Activated T-cell treated with anti-CD3 and anti-CD28 coated beads, Interleukin-2, amount 50 U/mL, for 24 hours (primary cell): Measurements from ENCODE around the gene FSTL5.

Experiments used
- DNase-seq: peaks from one replicate; pipeline ENCODE4 v3.0.0-alpha.2; 2020
- H3K27ac Mint-ChIP-seq: 2 replicates; pipeline ENCODE4 v1.8.0; 2020; ENCODE audit warnings: mild to moderate bottlenecking, mixed read lengths
- H3K27me3 Mint-ChIP-seq: 2 replicates; pipeline ENCODE4 v1.8.0; 2020; ENCODE audit warnings: mixed read lengths
- H3K36me3 Mint-ChIP-seq: 2 replicates; pipeline ENCODE4 v1.8.0; 2020; ENCODE audit warnings: low read depth, mixed read lengths
- H3K4me1 Mint-ChIP-seq: 2 replicates; pipeline ENCODE4 v1.8.0; 2020; ENCODE audit warnings: low read depth, mixed read lengths
- H3K4me3 Mint-ChIP-seq: 2 replicates; pipeline ENCODE4 v1.8.0; 2020; ENCODE audit warnings: mild to moderate bottlenecking, moderate library complexity, mixed read lengths
- H3K9me3 Mint-ChIP-seq: 2 replicates; pipeline ENCODE4 v1.8.0; 2020; ENCODE audit warnings: mixed read lengths

FSTL5 gene

GRCh38 chr4:161546902-161547301 lies 616.9 kb downstream of the FSTL5 start:
- Mint-ChIP-seq H3K4me1 (no peaks in the 10 kb centered on the region), H3K36me3 (no peaks in the 10 kb centered on the region), H3K4me3 (no peak overlapping the region), H3K27me3 (no peaks in the 10 kb centered on the region), H3K27ac (no peak overlapping the region), H3K9me3 (peaks cover 14% of the 10 kb centered on the region)
- DNase-seq: no peak

- Mint-ChIP-seq H3K27ac (no peak overlapping the region), H3K9me3 (peaks cover 14% of the 10 kb centered on the region), H3K4me1 (no peaks in the 10 kb centered on the region), H3K27me3 (no peaks in the 10 kb centered on the region), H3K36me3 (no peaks in the 10 kb centered on the region), H3K4me3 (no peak overlapping the region)
- DNase-seq: no peak
Measured at GRCh38 chr4:161540265-161540664, 623.5 kb downstream of the FSTL5 start.

DNA sequence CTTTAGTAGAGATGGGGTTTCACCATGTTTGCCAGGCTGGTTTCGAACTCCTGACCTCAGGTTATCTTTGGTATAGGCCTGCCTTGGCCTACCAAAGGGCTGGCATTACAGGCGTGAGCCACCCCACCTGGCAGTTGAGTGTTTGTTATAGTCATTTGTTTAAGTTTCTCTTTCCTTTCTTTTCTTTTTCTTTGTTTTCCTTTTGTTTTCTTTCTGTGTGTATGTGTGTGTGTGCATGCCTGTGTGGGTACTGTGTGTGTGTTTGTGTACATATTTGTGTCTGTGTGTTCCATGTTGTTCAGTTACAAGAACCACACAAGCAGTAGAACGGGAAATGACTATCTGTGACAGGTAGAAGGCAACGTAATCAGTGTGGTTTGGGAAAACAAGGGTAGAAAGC lies 624.9 kb downstream of the FSTL5 start:
- no peak overlapping the region for H3K27ac Mint-ChIP-seq
- peaks cover 16% of the 10 kb centered on the region for H3K9me3 Mint-ChIP-seq
- no peaks in the 10 kb centered on the region for H3K27me3 Mint-ChIP-seq
- no peak for DNase-seq
- no peaks in the 10 kb centered on the region for H3K4me1 Mint-ChIP-seq
- H3K36me3 Mint-ChIP-seq: no peaks in the 10 kb centered on the region
- H3K4me3 Mint-ChIP-seq: no peak overlapping the region

DNA sequence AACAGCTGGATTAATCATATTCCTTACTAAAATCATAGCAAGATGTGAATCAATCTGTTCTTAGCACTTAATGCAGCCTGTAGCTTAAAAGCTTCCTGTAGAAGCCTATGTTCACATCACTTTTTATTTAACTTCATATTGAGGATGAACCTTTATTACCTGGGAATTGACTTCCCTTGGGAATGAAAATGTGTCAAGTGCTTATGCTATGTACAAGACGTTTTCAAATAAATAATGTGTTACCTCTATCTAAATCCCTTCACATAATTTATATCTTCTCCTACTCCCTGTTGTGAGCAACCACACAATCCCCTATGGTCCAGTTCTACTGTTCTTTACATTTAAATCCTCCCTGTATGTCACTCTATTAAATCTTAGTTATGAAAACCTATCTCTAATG lies 633.1 kb downstream of the FSTL5 start:
- H3K27ac Mint-ChIP-seq: no peak overlapping the region
- no peaks in the 10 kb centered on the region for H3K36me3 Mint-ChIP-seq
- no peaks in the 10 kb centered on the region for H3K4me1 Mint-ChIP-seq
- no peaks in the 10 kb centered on the region for H3K27me3 Mint-ChIP-seq
- H3K9me3 Mint-ChIP-seq: peaks cover 13% of the 10 kb centered on the region
- no peak overlapping the region for H3K4me3 Mint-ChIP-seq
- no peak for DNase-seq

- Mint-ChIP-seq H3K27me3 (no peaks in the 10 kb centered on the region), H3K4me1 (no peaks in the 10 kb centered on the region), H3K36me3 (no peaks in the 10 kb centered on the region), H3K27ac (no peak overlapping the region), H3K4me3 (no peak overlapping the region), H3K9me3 (peaks cover 6% of the 10 kb centered on the region)
- no peak for DNase-seq
Measured at GRCh38 chr4:161525121-161525520, 638.7 kb downstream of the FSTL5 start.

- no peaks in the 10 kb centered on the region for H3K36me3 Mint-ChIP-seq
- H3K4me1 Mint-ChIP-seq: no peaks in the 10 kb centered on the region
- DNase-seq: no peak
- H3K9me3 Mint-ChIP-seq: peaks cover 6% of the 10 kb centered on the region
- no peaks in the 10 kb centered on the region for H3K27me3 Mint-ChIP-seq
- H3K27ac Mint-ChIP-seq: no peak overlapping the region
- H3K4me3 Mint-ChIP-seq: no peak overlapping the region
Measured at GRCh38 chr4:161522031-161522430, 641.8 kb downstream of the FSTL5 start.

DNA sequence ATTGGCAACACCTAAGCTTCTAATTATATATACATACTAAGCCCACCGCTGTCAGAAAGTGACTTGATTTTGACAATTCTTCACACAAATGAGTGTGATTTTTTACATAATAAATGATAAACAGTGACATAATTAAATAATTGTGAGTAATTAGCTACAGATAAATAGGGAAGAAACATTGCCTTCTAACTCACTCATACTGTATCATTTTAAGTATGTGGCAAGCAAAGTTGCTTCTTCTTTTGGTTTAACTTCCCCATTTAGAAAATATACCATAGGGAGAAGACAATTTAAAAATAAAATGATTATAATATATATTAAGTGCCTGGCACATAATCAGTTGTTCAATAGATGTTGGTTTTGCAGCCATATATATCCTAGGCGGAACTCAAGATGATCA lies 644.2 kb downstream of the FSTL5 start:
- DNase-seq: no peak
- no peak overlapping the region for H3K4me3 Mint-ChIP-seq
- H3K4me1 Mint-ChIP-seq: no peaks in the 10 kb centered on the region
- no peaks in the 10 kb centered on the region for H3K36me3 Mint-ChIP-seq
- no peaks in the 10 kb centered on the region for H3K27me3 Mint-ChIP-seq
- peaks cover 6% of the 10 kb centered on the region for H3K9me3 Mint-ChIP-seq
- no peak overlapping the region for H3K27ac Mint-ChIP-seq

GRCh38 chr4:161517941-161518340 lies 645.9 kb downstream of the FSTL5 start:
- H3K27ac Mint-ChIP-seq: no peak overlapping the region
- no peaks in the 10 kb centered on the region for H3K36me3 Mint-ChIP-seq
- H3K9me3 Mint-ChIP-seq: peaks cover 7% of the 10 kb centered on the region
- no peaks in the 10 kb centered on the region for H3K27me3 Mint-ChIP-seq
- no peak overlapping the region for H3K4me3 Mint-ChIP-seq
- H3K4me1 Mint-ChIP-seq: no peaks in the 10 kb centered on the region
- DNase-seq: no peak

- no peaks in the 10 kb centered on the region for H3K27me3 Mint-ChIP-seq
Measured at GRCh38 chr4:161505141-161505540, 658.7 kb downstream of the FSTL5 start.

GRCh38 chr4:161498155-161498554 lies 665.6 kb downstream of the FSTL5 start:
- no peak for DNase-seq
- Mint-ChIP-seq H3K27ac (no peak overlapping the region), H3K4me1 (no peaks in the 10 kb centered on the region), H3K36me3 (no peaks in the 10 kb centered on the region), H3K4me3 (no peak overlapping the region), H3K27me3 (no peaks in the 10 kb centered on the region), H3K9me3 (peaks cover 4% of the 10 kb centered on the region)

More at GRCh38 chr4:161505141-161505540, 658.7 kb downstream of the FSTL5 start:
- Mint-ChIP-seq H3K9me3 (no peaks in the 10 kb centered on the region), H3K36me3 (no peaks in the 10 kb centered on the region), H3K4me1 (no peaks in the 10 kb centered on the region), H3K4me3 (no peak overlapping the region), H3K27ac (no peak overlapping the region)
- DNase-seq: no peak

GRCh38 chr4:161486461-161486860 lies 677.3 kb downstream of the FSTL5 start:
- Mint-ChIP-seq H3K4me3 (no peak overlapping the region), H3K9me3 (peaks cover 2% of the 10 kb centered on the region), H3K4me1 (no peaks in the 10 kb centered on the region), H3K36me3 (no peaks in the 10 kb centered on the region), H3K27me3 (no peaks in the 10 kb centered on the region), H3K27ac (no peak overlapping the region)
- DNase-seq: no peak

DNA sequence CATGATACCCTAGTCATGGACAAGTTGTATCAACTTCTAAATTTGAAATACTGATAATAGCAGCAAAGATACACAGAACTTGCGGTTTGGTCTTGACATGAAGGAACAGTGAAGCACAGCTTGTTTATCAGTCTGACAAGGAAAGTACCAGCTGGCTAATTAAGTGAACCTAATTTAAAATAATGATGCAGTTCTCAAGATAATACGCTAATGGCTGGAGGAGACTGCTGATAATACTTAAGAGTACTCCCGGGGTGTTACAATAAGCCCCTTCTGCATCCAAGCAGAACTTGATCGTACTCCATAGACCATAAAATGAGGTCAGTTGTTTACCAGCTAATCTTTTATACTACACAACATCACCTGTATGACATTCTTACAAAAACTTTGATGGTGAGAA lies 697.5 kb downstream of the FSTL5 start:
- Mint-ChIP-seq H3K9me3 (peaks cover 12% of the 10 kb centered on the region), H3K36me3 (no peaks in the 10 kb centered on the region), H3K27ac (no peak overlapping the region), H3K27me3 (no peaks in the 10 kb centered on the region), H3K4me1 (no peaks in the 10 kb centered on the region), H3K4me3 (no peak overlapping the region)
- DNase-seq: no peak

DNA sequence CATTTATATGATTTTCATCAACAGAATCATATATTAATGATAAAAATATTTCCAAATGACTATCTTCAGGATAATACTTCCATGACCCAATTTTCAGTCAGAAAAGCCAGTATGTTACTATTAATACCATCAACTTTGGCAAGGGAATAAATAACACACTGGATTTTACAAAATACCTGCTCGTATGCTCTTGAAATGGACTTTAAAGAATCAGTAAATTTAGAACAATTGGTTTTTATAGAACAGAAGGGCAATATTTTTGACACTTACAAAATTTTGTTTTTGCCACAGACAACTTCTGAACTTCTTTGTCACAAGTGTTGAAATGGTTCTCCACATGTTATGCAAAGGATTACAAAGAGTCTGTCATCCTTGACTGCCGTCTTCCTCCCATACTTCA lies 700.4 kb downstream of the FSTL5 start:
- Mint-ChIP-seq H3K36me3 (no peaks in the 10 kb centered on the region), H3K27me3 (no peaks in the 10 kb centered on the region), H3K4me3 (no peak overlapping the region), H3K4me1 (no peaks in the 10 kb centered on the region), H3K27ac (no peak overlapping the region), H3K9me3 (peaks cover 15% of the 10 kb centered on the region)
- DNase-seq: no peak

DNA sequence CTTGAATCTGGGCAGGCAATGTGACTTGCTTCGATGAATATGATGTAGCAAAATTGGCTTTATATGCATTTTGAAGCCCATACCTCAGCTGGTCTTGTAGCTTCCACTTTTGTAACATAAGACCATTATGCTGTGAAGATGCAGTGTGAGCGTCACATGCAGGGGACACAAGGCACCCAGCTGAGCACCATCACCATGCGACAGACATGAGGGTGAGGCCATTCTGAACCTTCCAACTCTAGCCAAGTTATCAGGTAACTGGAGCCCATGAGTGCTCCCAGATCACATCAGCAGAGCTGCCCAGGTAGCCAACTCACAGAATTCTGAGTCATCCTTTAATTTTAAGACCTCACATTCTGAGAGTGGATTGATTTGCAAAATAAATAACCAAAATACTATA lies 705.9 kb downstream of the FSTL5 start:
- no peak overlapping the region for H3K4me3 Mint-ChIP-seq
- H3K27ac Mint-ChIP-seq: no peak overlapping the region
- no peaks in the 10 kb centered on the region for H3K36me3 Mint-ChIP-seq
- peaks cover 12% of the 10 kb centered on the region for H3K9me3 Mint-ChIP-seq
- no peaks in the 10 kb centered on the region for H3K27me3 Mint-ChIP-seq
- H3K4me1 Mint-ChIP-seq: no peaks in the 10 kb centered on the region
- DNase-seq: no peak

DNA sequence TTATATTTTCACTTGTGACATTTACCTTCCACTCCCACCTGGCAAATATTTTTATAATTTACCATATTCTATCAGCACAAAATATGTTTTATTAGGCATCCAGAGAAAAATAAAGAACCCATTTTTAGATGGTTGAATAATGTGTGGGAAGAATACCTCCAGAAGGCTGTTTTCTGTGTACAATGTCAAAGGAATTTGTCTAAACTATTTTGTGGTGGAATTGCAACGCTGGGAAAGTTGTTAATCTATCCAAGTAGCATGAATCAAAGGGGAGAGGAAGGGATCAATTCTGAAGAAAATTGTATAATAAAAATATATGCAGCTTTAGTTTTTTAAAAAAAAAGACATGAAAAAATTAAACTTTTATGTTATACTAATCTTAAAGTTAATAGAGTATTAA lies 706.5 kb downstream of the FSTL5 start:
- Mint-ChIP-seq H3K4me1 (no peaks in the 10 kb centered on the region), H3K4me3 (no peak overlapping the region), H3K36me3 (no peaks in the 10 kb centered on the region), H3K27me3 (no peaks in the 10 kb centered on the region), H3K27ac (no peak overlapping the region), H3K9me3 (peaks cover 8% of the 10 kb centered on the region)
- DNase-seq: no peak

- H3K27me3 Mint-ChIP-seq: no peaks in the 10 kb centered on the region
- no peak overlapping the region for H3K27ac Mint-ChIP-seq
- no peak for DNase-seq
- no peaks in the 10 kb centered on the region for H3K36me3 Mint-ChIP-seq
- H3K4me1 Mint-ChIP-seq: no peaks in the 10 kb centered on the region
- no peaks in the 10 kb centered on the region for H3K9me3 Mint-ChIP-seq
- no peak overlapping the region for H3K4me3 Mint-ChIP-seq
Measured at GRCh38 chr4:161454860-161455259, 708.9 kb downstream of the FSTL5 start.
